ENCODE measurements around the gene LAMC3.

LAMC3 gene

DNA sequence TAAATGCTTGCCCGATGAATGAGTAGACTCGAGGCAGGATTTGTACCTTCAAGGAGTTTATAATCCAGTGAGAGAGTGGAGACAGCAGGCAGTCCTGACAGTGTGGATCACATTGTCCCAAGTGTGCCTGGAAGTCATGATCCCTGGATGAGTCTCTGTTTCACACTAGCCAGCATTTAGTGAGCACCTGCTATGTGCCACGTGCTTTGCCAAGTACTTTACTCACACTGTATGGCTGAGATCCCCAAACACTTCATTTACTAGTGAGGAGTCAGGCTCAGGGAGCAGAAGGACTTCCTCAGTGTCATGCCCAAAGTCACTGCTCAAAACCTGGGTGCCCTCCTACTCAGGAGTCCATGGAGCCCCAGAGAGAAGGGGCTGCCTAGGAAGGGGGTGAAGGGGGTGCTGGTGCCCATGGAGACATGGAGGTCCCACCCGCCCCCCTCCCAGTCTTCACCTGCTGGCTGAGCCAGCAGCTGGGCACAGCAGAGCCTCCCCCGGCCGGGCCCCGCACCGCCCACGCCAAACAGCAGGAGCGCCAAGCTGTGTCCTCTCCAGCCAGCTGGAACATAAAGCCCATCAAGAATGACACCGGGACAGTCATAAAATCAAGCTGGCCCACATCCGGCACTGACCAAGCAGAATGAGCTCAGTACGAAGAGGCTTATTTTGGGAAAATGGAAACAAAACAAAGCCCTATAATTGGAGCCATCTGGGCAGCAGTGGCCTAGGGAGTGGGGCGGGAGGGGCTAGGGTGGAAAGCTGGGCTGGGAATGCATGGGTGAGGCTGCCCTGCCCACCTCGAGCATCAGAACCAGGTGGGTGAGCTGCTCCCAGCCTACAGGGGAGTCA lies 10.6 kb downstream of the LAMC3 start:
- Histone ChIP-seq H3K27me3 (no peaks in the 10 kb centered on the region), H3K4me1 (no peaks in the 10 kb centered on the region), H3K27ac (no peak overlapping the region), H3K4me2 (no peak overlapping the region), H3K9ac (no peak overlapping the region), H3K4me3 (no peak overlapping the region), H3K36me3 (no peaks in the 10 kb centered on the region), H4K20me1 (no peaks in the 10 kb centered on the region; a peak in 1 of 22 replicates), H3K9me3 (replicated peaks in 1 of 11) (no peaks in the 10 kb centered on the region)
- no peak for TF ChIP-seq Cebpa-rat (IDR thresholded peaks at IDR 0.05)

DNA sequence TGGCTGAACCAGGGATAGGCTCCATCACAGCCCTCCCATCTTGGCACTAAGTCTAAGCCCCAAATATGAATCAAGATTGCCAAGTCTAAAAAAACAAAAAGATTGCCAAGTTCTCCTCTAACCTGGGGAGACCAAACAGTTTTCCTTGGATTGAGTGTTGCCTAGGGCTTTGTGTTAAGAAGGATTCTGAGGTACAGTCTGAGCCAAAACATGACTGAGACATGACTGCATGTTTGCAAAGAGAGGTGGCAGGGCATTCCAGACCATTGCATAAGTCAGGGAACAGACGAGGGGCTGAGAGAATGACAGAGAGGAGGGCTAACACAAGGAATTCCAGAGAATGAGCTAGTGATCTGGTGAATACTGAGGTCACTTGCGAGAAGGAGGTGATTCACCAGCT lies 11.4 kb downstream of the LAMC3 start:
- Histone ChIP-seq H3K4me3 (no peak overlapping the region), H3K9ac (no peak overlapping the region), H4K20me1 (no peaks in the 10 kb centered on the region; a peak in 1 of 22 replicates), H3K4me2 (no peak overlapping the region), H3K27ac (no peak overlapping the region), H3K9me3 (replicated peaks in 1 of 11) (no peaks in the 10 kb centered on the region), H3K4me1 (no peaks in the 10 kb centered on the region), H3K36me3 (no peaks in the 10 kb centered on the region), H3K27me3 (no peaks in the 10 kb centered on the region)
- no peak for TF ChIP-seq Cebpa-rat (IDR thresholded peaks at IDR 0.05)

DNA sequence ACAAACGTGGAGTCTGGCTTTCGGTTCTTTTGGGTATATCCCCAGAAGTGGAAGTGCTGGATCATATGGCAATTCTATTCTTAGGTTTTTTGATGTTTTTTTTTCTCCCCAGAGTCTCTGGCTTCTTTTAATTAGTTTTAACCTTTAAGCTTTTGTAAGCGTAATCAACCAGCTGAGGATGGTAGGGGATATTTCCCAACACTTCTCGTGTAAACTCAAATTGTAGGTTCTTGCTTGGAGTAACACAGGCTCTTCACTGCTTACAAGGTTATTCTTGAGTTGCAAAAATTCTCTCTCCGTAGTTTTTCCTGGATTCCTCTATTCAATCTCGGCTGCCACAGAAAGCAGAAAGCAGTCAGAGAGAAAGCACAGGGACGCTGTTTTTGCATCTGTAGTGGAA lies 11.9 kb downstream of the LAMC3 start:
- H3K27ac ChIP-seq: no peak overlapping the region
- no peaks in the 10 kb centered on the region; a peak in 1 of 22 replicates for H4K20me1 ChIP-seq
- no peak for TF ChIP-seq Cebpa-rat (IDR thresholded peaks at IDR 0.05)
- no peaks in the 10 kb centered on the region for H3K27me3 ChIP-seq
- no peak overlapping the region for H3K4me3 ChIP-seq
- no peaks in the 10 kb centered on the region for H3K4me1 ChIP-seq
- H3K4me2 ChIP-seq: no peak overlapping the region
- no peaks in the 10 kb centered on the region for H3K9me3 ChIP-seq (replicated peaks in 1 of 11)
- no peaks in the 10 kb centered on the region for H3K36me3 ChIP-seq
- no peak overlapping the region for H3K9ac ChIP-seq

DNA sequence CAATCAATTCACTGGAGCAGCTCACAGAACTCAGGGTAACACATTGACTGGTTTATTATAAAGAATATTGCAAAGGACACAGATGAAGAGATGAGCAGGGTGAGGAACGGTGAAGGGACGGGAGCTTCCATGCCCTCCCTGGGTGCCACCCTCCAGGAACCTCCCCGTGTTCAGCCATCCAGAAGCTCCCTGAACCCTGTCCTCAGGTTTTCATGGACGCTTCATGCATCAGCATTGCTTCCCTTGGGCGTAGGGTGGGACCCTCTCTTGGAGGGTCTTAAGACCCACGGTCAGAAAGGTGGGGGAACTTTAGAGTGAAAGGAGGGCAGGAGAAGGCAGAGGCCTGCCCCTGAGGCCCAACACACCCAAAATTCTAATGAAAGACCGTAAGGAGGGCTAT lies 12.8 kb downstream of the LAMC3 start:
- H3K27me3 ChIP-seq: no peaks in the 10 kb centered on the region
- no peak for TF ChIP-seq Cebpa-rat (IDR thresholded peaks at IDR 0.05)

DNA sequence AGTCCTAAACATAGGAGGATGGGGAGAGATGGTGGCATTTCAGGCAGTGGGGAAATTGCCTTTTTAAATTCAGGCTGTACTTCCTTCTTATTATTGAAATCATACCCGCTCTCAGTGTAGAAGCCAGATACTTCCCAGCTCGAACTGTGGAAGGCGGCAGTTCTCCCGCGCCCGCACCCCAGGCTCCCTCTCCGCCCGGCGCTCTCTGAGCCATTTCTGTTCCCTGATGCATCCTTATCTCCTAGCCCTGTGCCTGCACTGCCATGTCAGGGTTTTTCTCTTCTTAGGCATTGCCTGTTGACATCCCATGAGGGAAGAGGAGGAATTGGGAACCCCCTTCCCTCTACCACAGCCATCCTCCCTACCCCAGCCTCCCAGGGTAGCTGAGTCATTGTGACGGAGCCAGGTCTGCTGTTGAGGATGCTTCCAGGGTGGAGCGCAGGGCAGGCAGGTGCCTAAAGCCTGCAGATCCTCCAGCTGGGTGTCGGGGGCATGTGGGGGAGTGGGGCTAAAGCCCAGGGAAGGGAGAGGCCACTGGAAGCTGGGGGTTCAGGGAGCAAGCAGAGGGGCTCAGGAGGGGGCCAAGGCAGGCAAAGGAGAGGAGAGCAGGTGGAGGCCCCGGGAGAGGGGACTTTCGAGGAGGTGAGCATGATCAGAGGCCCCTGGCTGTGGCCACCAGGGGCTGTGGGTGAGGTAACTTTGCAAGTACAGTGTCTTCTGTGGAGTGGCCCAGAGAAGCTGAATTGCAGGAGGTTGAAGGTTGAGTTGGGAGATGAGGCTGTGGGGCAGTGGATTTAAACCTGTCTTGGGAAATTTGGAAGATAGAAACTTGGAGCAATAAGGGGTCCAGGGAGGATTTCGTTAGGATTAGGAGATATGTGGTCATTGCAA lies 16.2 kb downstream of the LAMC3 start:
- Histone ChIP-seq H3K4me1 (peaks cover 0 to 8% (median 5%) of the 10 kb centered on the region in 10 experiments; a peak in 5 of 20 replicates), H3K4me3 (no peak overlapping the region), H3K4me2 (no peak overlapping the region), H3K36me3 (no peaks in the 10 kb centered on the region), H3K9me3 (replicated peaks in 1 of 11) (no peaks in the 10 kb centered on the region), H3K9ac (no peak overlapping the region), H3K27me3 (no peaks in the 10 kb centered on the region), H3K27ac (no peak overlapping the region), H4K20me1 (no peaks in the 10 kb centered on the region; a peak in 3 of 22 replicates)
- TF ChIP-seq Cebpa-rat (IDR thresholded peaks at IDR 0.05): no peak

More for the DNA sequence above, 12.8 kb downstream of the LAMC3 start:
- H3K27ac ChIP-seq: no peak overlapping the region
- no peaks in the 10 kb centered on the region for H3K4me1 ChIP-seq
- H3K9me3 ChIP-seq (replicated peaks in 1 of 11): no peaks in the 10 kb centered on the region
- H3K9ac ChIP-seq: no peak overlapping the region
- H4K20me1 ChIP-seq: no peaks in the 10 kb centered on the region; a peak in 1 of 22 replicates
- H3K36me3 ChIP-seq: no peaks in the 10 kb centered on the region
- no peak overlapping the region for H3K4me2 ChIP-seq
- no peak overlapping the region for H3K4me3 ChIP-seq

DNA sequence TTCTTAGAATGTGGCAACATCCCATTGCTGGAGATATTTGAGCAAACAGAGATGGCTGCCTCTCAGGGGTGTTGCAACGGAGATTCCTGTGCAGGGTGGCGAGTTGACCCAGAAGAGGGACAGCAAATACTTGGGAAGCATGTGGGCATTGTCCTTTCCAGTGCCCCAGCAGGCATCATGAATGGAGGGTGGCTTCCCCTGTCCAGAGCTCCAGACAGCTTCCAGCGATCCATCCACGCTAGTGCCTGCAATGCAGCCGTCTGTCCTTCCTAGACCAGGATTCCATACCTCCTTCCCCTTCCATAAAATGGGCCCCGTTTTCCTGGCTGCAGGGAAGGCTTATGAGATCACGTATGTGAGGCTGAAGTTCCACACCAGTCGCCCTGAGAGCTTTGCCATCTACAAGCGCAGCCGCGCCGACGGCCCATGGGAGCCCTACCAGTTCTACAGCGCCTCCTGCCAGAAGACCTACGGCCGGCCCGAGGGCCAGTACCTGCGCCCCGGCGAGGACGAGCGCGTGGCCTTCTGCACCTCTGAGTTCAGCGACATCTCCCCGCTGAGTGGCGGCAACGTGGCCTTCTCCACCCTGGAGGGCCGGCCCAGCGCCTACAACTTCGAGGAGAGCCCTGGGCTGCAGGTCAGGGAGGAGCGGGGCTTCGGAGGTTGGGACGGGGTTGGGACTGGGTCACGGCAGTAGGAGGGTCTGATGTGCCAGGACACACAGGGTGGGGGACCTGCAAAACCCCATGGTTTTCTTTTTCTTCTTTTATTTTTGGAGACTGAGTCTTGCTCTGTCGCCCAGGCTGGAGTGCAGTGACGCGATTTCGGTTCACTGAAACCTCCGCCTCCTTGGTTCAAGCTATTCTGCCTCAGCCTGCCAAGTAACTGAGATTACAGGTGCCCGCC lies 17.2 kb downstream of the LAMC3 start:
- no peaks in the 10 kb centered on the region; a peak in 4 of 22 replicates for H4K20me1 ChIP-seq
- TF ChIP-seq Cebpa-rat (IDR thresholded peaks at IDR 0.05): no peak
- no peaks in the 10 kb centered on the region for H3K9me3 ChIP-seq (replicated peaks in 1 of 11)
- peaks cover 0 to 8% (median 5%) of the 10 kb centered on the region in 10 experiments; a peak in 5 of 20 replicates for H3K4me1 ChIP-seq
- H3K4me2 ChIP-seq: no peak overlapping the region
- H3K9ac ChIP-seq: no peak overlapping the region
- H3K4me3 ChIP-seq: no peak overlapping the region
- H3K27ac ChIP-seq: no peak overlapping the region
- H3K27me3 ChIP-seq: 0 out of 22 replicates have a peak, but pooled peaks cover 0 to 3% (median 0%) of the 10 kb centered on the region in 11 experiments
- no peaks in the 10 kb centered on the region for H3K36me3 ChIP-seq

DNA sequence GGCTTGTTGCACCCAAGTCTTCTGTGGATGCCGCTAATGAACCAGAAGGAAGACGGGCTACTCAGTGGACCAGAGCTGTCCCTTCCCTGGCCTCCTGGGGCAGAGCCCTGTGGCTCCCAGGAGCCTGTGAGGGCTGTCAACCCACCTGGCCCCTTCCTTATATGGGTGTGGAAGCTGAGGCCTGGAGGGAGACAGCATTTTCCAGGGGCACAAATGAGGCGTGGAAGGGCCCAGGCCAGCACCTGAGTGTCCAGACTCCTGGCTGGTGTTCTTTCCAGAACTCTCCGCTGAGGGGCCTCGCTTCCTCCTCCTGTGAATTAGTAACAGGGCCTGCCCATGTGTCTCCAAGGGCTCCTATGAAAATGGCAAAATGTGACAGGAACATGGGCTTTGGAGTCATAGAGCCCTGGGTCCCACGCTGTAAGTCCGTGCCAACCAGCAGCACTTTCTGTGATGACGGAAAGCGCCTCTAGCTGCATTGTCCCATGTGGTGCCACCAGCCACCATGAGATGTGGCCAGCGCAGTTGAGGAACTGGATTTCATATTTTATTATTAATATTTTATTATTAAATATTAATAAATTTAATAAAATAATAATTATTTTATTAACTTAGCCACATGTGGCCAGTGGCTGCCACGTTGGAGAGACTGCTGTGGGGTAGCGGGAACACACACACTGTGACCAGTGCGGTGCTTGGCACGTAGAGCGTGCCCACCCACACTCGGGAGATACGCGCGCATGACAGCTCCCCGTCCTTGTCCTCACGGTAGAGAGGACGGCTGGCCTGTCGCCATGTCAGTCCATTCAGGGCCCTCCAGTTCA lies 18.3 kb downstream of the LAMC3 start:
- no peaks in the 10 kb centered on the region for H3K36me3 ChIP-seq
- H3K4me1 ChIP-seq: peaks cover 0 to 8% (median 5%) of the 10 kb centered on the region in 10 experiments; a peak in 5 of 20 replicates
- no peaks in the 10 kb centered on the region for H3K9me3 ChIP-seq (replicated peaks in 1 of 11)
- H3K9ac ChIP-seq: no peak overlapping the region
- H3K27me3 ChIP-seq: 0 out of 22 replicates have a peak, but pooled peaks cover 0 to 6% (median 0%) of the 10 kb centered on the region in 11 experiments
- no peaks in the 10 kb centered on the region; a peak in 4 of 22 replicates for H4K20me1 ChIP-seq
- no peak overlapping the region for H3K27ac ChIP-seq
- H3K4me2 ChIP-seq: no peak overlapping the region
- H3K4me3 ChIP-seq: no peak overlapping the region
- TF ChIP-seq Cebpa-rat (IDR thresholded peaks at IDR 0.05): no peak

DNA sequence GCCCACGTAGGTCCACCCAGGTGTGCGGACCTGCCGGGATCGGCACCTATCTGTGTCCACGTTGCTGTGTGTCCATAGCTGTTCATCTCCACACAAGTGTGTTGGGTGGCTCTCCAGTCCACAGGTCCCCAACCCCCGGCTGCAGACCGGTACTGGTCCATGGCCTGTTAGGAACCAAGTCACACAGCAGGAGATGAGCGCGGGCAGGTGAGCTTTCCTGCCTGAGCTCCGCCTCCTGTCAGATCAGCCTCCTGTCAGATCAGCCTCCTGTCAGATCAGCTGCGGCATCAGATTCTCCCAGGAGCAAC lies 18.9 kb downstream of the LAMC3 start:
- no peak for TF ChIP-seq Cebpa-rat (IDR thresholded peaks at IDR 0.05)
- Histone ChIP-seq H3K4me1 (peaks cover 0 to 8% (median 5%) of the 10 kb centered on the region in 10 experiments; a peak in 5 of 20 replicates), H3K36me3 (no peaks in the 10 kb centered on the region), H3K9me3 (replicated peaks in 1 of 11) (no peaks in the 10 kb centered on the region), H3K4me2 (no peak overlapping the region), H3K4me3 (no peak overlapping the region), H3K27me3 (0 out of 22 replicates have a peak, but pooled peaks cover 0 to 6% (median 0%) of the 10 kb centered on the region in 11 experiments), H3K9ac (no peak overlapping the region), H4K20me1 (no peaks in the 10 kb centered on the region; a peak in 5 of 22 replicates), H3K27ac (no peak overlapping the region)
